ENCODE results near the gene PKLR.
A peak's percentile ranks its signal among the peaks of the same experiment; 100 is the strongest.

Gene PKLR

GRCh38 chr1:155282488-155283091 is 18.6 kb downstream of the PKLR start:
- no peak for DNase-seq

- no peak for DNase-seq
Observed at GRCh38 chr1:155279268-155279667, 22.0 kb downstream of the PKLR start.

DNA sequence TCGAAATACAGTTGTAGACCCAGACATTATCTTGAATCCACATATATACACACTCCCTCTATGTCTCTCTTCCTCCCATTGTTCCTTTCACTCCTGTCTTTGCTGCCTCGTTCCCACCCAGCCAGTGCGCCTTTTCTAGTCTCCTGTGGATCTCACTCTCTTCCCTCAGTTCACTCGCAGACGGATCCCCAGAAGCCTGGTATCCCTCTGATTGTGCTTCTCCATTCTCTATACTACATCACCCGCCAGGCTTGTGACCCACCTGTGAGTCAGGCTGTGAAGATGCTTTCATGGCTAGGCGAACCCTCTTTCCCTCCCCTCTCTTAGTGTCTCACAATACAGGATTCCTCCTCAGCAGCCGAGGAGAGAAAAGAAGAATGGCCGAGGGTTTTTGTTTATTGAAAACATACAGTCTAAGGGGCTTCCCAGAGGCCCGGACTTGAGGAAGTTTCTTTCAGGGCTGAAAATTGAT is 22.5 kb downstream of the PKLR start:
- no peak for DNase-seq

DNA sequence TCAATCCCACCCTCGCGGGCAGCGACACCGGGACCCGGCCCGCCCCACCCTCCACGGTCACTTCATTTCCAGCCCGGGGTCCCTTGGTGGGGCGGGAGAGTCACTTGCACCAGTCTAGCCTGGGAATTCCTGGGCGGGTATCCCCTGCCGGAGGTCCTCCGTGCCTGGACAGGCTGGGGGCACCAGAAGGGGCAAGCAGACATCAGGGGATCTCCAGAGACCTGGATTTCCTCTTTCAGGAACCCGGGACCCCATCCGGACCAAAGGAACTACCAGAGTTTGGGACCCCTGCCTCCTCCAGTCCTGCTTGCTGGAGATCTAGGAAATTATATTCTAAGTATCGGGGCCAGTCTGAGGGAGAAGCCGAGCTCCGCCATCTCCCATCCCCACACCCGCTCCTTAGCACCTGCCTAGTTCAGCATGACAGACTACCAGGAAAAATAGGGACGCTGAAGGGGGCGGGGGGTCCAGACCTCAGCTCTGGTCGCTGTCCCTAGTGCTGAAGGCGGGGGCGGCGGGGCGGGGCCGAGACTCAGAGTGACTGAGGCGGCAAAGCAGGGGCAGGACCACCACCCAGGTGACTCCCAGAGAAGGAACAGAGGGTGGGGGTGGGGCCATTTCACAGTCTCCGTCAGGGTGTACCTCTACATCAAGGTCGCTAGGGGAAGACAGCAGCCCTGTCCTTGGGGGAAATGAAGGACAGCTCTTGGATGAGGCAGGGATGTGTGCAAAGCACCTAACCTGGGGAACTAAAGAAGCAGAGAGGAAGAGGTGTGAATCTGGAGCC is 23.1 kb downstream of the PKLR start:
- peak; percentile 89 for DNase-seq

GRCh38 chr1:155277070-155277901 is 24.0 kb downstream of the PKLR start, which contains the start of gene HCN3:
Gene HCN3 (plus strand): TSS chr1:155277463. CDS start chr1:155277591, 128 bp downstream.
- peak; percentile 100 for DNase-seq

DNA sequence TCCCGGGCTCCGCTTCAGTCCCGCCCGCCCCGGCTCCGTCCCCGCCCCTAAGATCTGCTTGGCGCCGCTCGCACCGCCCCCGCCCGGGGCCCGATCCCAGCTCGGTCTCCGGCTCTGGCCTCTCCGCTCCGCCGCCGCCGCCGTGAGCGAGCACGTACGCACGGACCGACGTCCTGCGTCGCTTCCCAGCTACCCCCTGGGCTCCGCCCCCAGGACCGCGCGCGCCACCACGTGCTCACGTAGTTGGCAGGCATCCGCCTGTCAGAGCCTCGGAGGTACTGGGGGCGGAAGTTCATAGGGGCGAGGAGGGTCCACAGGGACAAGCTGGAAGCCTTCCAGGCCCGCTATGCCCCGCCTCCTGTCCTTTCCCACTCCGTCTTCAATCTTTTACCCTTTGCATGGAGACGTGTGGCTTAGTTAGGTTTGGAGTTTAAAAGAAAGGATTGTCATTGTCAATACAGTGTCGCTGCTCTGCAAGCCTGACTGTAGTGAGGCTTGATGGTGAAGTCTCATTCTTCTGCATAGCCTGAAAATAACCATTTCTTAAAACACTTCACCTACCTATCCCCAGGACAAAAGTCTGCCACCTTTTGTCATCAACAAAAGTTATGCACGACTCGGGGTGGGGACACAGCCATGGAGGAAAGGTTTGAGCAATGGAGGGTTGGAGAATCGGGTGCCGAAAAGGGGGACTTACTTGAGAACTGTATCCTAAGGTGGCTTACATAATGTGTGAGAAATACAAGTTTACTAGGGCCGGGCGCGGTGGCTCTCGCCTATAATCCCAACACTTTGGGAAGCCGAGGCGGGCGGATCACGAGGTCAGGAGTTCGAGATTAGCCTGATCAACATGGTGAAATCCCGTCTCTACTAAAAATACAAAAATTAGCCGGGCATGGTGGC is 27.6 kb downstream of the PKLR start, which contains the start of gene CLK2:
TSS of gene CLK2 (minus strand) at position 162 of the 903 bp plus-strand sequence. CDS start 2,527 bp downstream, outside the sequence.
- DNase-seq = peak; percentile 100

- DNase-seq = peak; percentile 89
Observed at GRCh38 chr1:155272466-155273342, 28.5 kb downstream of the PKLR start.

DNA sequence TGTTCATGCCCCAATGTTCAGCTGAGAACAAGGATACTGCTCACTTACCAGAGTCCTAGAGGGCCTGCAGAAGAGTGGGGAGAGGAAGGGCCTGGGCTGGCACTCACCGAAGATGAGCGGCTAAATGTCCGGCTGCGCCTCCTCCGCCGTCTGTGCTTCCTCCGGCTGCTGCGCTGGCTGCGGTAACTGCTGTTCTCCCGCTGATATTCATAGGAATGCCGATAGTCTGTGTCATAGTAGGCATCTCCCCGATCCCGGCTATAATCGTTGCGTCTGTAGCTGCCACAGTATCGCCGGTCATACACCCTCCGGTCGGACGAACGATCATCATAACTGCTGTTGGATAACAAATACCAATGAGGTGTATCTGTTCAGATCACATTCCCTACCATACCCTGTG is 31.9 kb downstream of the PKLR start:
- no peak for DNase-seq

- no peak for DNase-seq
Observed at GRCh38 chr1:155268630-155269029, 32.6 kb downstream of the PKLR start.

DNA sequence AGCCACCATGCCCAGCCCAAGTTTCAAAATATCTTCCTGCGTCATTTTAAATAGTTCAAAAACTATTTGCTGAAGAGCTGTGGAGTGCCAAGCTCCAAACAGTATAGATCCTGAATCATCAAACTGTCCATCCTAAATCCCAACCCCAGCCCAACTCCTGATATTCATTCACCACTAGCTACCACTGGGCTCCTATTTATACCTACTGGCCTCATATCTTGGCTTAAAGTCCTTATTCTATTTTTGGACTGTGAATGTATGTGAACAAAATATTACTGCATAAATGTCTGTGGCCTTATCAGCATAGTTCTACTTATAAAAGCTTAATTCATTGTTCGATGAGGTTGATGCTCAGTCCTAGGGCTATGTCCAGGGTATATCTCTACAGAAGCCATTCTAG is 33.9 kb downstream of the PKLR start:
- DNase-seq = no peak

- no peak for DNase-seq
Observed at GRCh38 chr1:155266553-155266952, 34.7 kb downstream of the PKLR start.

- DNase-seq = no peak
Observed at GRCh38 chr1:155263067-155263466, 38.2 kb downstream of the PKLR start.

GRCh38 chr1:155261852-155262673 is 39.2 kb downstream of the PKLR start, which contains the start of gene SCAMP3:
Gene SCAMP3 (minus strand): TSS chr1:155262360. CDS start chr1:155262151, 209 bp downstream.
- DNase-seq = peak; percentile 100

DNA sequence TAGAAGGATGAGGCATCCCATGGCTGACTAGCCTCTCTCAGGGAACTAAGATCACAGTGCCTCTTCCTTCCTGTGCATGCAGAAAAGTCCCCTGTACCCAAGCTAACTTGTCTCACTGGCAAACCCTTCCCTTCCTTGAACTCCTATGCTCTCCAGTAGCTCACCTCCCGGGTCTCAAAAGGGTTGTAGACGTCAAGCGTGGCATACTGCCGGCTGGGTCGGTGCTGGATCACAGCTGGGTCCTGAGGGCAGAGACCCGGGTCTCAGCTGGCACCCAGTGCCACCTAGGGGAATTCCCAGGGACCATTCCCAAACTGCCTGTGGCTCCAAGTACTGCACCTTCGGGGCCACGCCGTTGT is 39.8 kb downstream of the PKLR start:
- no peak for DNase-seq

- DNase-seq = no peak
Observed at GRCh38 chr1:155260276-155260675, 41.0 kb downstream of the PKLR start.

DNA sequence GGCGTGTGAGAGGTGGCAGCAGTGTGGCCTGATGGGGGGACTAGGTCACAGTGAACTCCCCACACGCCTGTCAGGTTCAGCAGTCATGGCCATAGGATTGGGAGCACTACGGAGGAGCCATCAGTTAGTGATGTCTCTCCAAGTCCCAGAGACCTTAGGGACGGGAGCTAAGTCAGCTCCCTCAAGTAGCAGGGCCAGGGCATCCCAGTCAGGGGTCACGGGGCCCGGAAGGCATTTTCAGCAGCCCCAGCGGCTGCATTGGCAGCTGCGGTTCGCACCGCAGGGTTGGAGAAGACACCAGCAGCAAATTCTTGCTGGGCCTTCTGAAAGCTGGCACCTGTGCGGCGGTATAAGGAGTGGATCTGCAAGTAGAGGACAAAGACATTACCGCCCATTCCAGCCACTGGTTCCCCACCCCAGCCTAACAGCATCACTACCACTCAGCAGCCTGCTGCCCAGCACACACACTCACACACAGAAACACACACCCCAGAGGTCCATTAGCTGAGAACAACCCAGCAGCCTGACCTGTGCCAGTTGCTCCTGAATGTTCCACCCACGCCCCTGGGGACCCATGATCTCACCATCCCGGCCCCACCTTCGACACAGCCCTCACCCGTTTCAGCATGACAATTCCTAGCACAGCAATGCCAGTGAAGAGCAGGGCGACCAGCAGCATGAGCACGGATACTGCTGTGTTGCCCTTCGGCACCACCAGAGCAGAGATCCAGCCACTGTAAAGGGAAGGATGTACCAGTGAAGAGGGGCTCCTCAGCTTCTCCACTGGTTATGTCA is 45.0 kb downstream of the PKLR start:
- DNase-seq = no peak

DNA sequence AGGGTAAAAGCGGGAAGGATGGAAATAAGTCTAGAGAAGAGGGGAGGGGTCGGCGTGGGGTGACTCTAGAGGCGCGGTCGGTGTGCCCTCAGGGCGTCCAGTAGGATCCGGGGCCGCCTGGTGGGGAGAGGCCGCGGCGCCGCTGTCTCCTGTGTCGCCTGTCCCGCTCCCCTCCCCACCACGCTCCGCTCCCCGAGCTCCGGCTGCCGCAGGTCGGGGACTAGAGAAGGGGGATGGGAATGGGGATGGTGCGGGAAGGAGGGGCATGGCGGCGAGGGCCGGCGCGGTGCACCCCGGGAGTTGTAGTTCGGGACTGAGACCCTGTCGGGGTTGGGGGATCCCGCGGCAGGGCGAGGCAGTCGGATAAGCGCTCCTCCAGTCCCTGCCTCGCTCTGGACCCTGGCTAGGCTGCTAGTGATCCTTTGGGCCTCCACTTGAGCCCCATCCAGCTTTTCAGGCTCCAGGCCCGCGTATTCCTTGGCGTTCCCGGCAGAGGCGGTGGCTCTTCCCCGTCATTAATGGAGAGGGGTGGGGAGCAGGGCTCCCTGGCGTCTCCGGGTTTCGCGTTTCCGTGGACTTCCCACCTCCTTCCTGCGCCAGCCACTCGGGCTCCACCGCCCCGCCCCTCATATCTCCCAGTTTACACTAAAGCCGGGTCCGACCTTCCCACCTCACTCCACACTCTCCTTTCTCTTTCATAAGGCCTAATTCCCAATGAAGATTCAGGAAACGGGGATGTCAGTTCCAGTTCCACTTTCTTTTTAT is 45.8 kb downstream of the PKLR start, which contains the start of gene ENTREP3:
TSS of gene ENTREP3 (minus strand) at position 241 of the 765 bp plus-strand sequence. CDS start 606 bp downstream, outside the sequence.
- DNase-seq = peak; percentile 96

- peak; percentile 61 for DNase-seq
Observed at GRCh38 chr1:155254714-155255242, 46.5 kb downstream of the PKLR start.

Measured in NCI-H345 (cell line).